Keratinocyte (primary cell): ENCODE results near the gene SYDE2. TPM values are rescaled to one million over a fixed set of nuclear protein-coding genes. Genes with fewer than 3 reads are reported as not detected.

Experiments used
- DNase-seq: peaks from one replicate; pipeline ENCODE4 v3.0.0-alpha.2; 2011; ENCODE audit warnings: low read depth, missing footprints, low spot score
- FAIRE-seq: peaks from 2 replicates; lab custom pipeline; 2011; peaks lifted over from hg19 to GRCh38; lab: Jason Lieb, UNC
- H2AFZ ChIP-seq: 2 replicates; pipeline ENCODE4 v1.6.0; 2012; ENCODE audit warnings: low read length, control low read depth, inconsistent platforms; ENCODE audit not compliant: control insufficient read depth
- H3K27ac ChIP-seq: 2 replicates; pipeline ENCODE4 v1.5.1; 2011; ENCODE audit warnings: low read length; ENCODE audit not compliant: control insufficient read depth, insufficient read depth
- H3K27me3 ChIP-seq: 3 replicates; pipeline ENCODE4 v1.6.0; 2011; ENCODE audit warnings: low read length; ENCODE audit not compliant: control insufficient read depth, insufficient read depth; ENCODE audit errors: extremely low read depth
- H3K36me3 ChIP-seq, 2 experiments: 2 replicates in 1 of 2; 3 replicates in 1 of 2; pipeline ENCODE4 v1.5.1; 2011; ENCODE audit warnings: low read length in 2 of 2, mild to moderate bottlenecking in 1 of 2; ENCODE audit not compliant: control insufficient read depth in 2 of 2, insufficient read depth in 2 of 2; ENCODE audit errors: extremely low read depth in 1 of 2
- H3K4me1 ChIP-seq: 3 replicates; pipeline ENCODE4 v1.5.1; 2011; ENCODE audit warnings: low read length; ENCODE audit not compliant: control insufficient read depth, insufficient read depth; ENCODE audit errors: extremely low read depth
- H3K4me2 ChIP-seq: 3 replicates; pipeline ENCODE4 v1.6.0; 2011; ENCODE audit warnings: low read depth, low read length; ENCODE audit not compliant: control insufficient read depth, insufficient read depth; ENCODE audit errors: extremely low read depth
- H3K4me3 ChIP-seq, 3 experiments: fragments of 200-600 bp in 1 of 3; sonication (generic) in 1 of 3; 2 replicates in 2 of 3; 3 replicates in 1 of 3; pipeline ENCODE4 v1.5.1; 2011 to 2016; ENCODE audit warnings: low read length in 3 of 3, mild to moderate bottlenecking in 3 of 3, control low read depth in 2 of 3, inconsistent platforms in 1 of 3, low read depth in 1 of 3, mixed read lengths in 1 of 3, mixed run types in 1 of 3, moderate library complexity in 1 of 3; ENCODE audit not compliant: control insufficient read depth in 2 of 3, insufficient read depth in 2 of 3; ENCODE audit errors: extremely low read depth in 1 of 3
- H3K79me2 ChIP-seq: 2 replicates; pipeline ENCODE4 v1.6.0; 2012; ENCODE audit warnings: low read length; ENCODE audit not compliant: control insufficient read depth, insufficient read depth
- H3K9ac ChIP-seq: 3 replicates; pipeline ENCODE4 v1.6.0; 2011; ENCODE audit warnings: low read length; ENCODE audit not compliant: control insufficient read depth, insufficient read depth; ENCODE audit errors: extremely low read depth
- H3K9me1 ChIP-seq: 3 replicates; pipeline ENCODE4 v1.6.0; 2011; ENCODE audit warnings: low read length; ENCODE audit not compliant: control insufficient read depth, insufficient read depth; ENCODE audit errors: extremely low read depth
- H3K9me3 ChIP-seq: 2 replicates; pipeline ENCODE4 v1.5.1; 2012; ENCODE audit warnings: low read depth, low read length; ENCODE audit not compliant: control insufficient read depth
- H4K20me1 ChIP-seq: 3 replicates; pipeline ENCODE4 v1.6.0; 2011; ENCODE audit warnings: low read length; ENCODE audit not compliant: control insufficient read depth, insufficient read depth; ENCODE audit errors: extremely low read depth
- CTCF ChIP-seq, 3 experiments: IDR thresholded peaks in 1 of 3; conservative IDR thresholded peaks in 1 of 3; optimal IDR thresholded peaks in 1 of 3; 2 replicates in 2 of 3; 3 replicates in 1 of 3; pipeline versions ENCODE3 to v1.5.1; 2011; ENCODE audit warnings: low read length in 3 of 3, mild to moderate bottlenecking in 3 of 3, moderate library complexity in 2 of 3, control low read depth in 1 of 3, inconsistent platforms in 1 of 3; ENCODE audit not compliant: insufficient read depth in 2 of 3; ENCODE audit errors: extremely low read depth in 1 of 3
- EZH2 ChIP-seq: IDR thresholded peaks from one replicate; pipeline ENCODE4 v1.6.1; 2012; ENCODE audit warnings: inconsistent platforms, mild to moderate bottlenecking, low read length, moderate library complexity
- dilution Hi-C: fragments of 300-500 bp; cut with MboI; formaldehyde crosslinking; loops from one replicate; pipeline ENCODE4 v1.7.0; 2020; ENCODE audit warnings: low sequenced_read_pairs; ENCODE audit not compliant: extremely low pct_ligation_motif_present
- polyA plus RNA-seq, 5 experiments: library from polyadenylated mRNA; depleted of rRNA in 3 of 5; stranded (reverse) in 3 of 5; stranded (forward) in 1 of 5; unstranded in 1 of 5; fragments of >200 nt; gene quantifications; 1 replicate in 1 of 5; 2 replicates in 3 of 5; 3 replicates in 1 of 5; pipeline versions ENCODE4 v1.2.1 to v1.2.3, GENCODE V29; 2011 to 2012; ENCODE audit warnings: missing spikeins in 2 of 5, low read depth in 1 of 5, low replicate concordance in 1 of 5

SYDE2 gene
- polyA plus RNA-seq, 1 donor (not counting 4 experiments of a cell fraction or from before 2014, with no cell fraction given), result 1.7 TPM

GRCh38 chr1:85216697-85217096 lies 15.9 kb upstream of the SYDE2 start:
- H3K9me1 ChIP-seq, result no peaks in the 10 kb centered on the region
- H3K79me2 ChIP-seq, result no peaks in the 10 kb centered on the region
- dilution Hi-C loops, result no loop called here
- no peaks in the 10 kb centered on the region for H3K27me3 ChIP-seq
- H3K4me1 ChIP-seq, result peaks cover 3% of the 10 kb centered on the region
- FAIRE-seq (no peak), DNase-seq (no peak)
- no peaks in the 10 kb centered on the region for H3K9me3 ChIP-seq
- no peaks in the 10 kb centered on the region for H3K36me3 ChIP-seq
- H4K20me1 ChIP-seq, result no peaks in the 10 kb centered on the region
- no peak overlapping the region for H3K27ac ChIP-seq
- H2AFZ ChIP-seq, result no peak overlapping the region
- H3K4me2 ChIP-seq, result no peak overlapping the region
- TF ChIP-seq EZH2 (no peak), CTCF (optimal IDR thresholded peaks at IDR 0.05 in 1 of 3, IDR thresholded peaks at IDR 0.05 in 1 of 3, conservative IDR thresholded peaks at IDR 0.05 in 1 of 3; ENCODE audit: extremely low read depth in 1 of 3, insufficient read depth in 2 of 3, low read length in 3 of 3) (no peak)
- H3K4me3 ChIP-seq, result no peak overlapping the region
- H3K9ac ChIP-seq, result no peak overlapping the region

DNA sequence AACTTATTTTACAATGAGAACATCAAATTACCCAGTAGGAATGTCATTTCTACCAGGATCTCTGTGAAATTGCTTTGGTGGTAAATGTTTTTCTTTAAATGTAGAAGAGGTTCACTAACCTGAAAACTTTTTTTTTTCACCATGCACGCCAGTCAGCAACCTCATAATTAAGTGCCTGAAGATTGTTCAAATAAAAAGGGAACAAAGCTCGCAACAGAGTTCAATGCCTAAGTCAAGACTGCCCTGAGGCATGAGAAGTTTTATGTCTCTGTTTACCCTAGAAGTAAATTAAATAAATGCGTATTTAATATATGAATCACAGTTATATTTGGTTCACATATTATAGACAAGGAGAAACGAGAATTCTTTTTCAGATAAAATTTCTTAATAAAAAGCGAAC lies 13.8 kb upstream of the SYDE2 start:
- peak overlapping the region; percentile 6 for H3K4me2 ChIP-seq
- H3K4me1 ChIP-seq, result peaks cover 3% of the 10 kb centered on the region
- FAIRE-seq, result no peak

More for the DNA sequence above, 13.8 kb upstream of the SYDE2 start:
- no peaks in the 10 kb centered on the region for H4K20me1 ChIP-seq
- H3K9ac ChIP-seq, result no peak overlapping the region
- no peak overlapping the region for H3K27ac ChIP-seq
- H3K79me2 ChIP-seq, result no peaks in the 10 kb centered on the region
- DNase-seq, result no peak
- H3K4me3 ChIP-seq, result no peak overlapping the region
- dilution Hi-C loops, result no loop called here
- H3K36me3 ChIP-seq, result no peaks in the 10 kb centered on the region
- no peaks in the 10 kb centered on the region for H3K9me1 ChIP-seq
- peak overlapping the region; percentile 30 for H2AFZ ChIP-seq
- no peak for TF ChIP-seq EZH2
- TF ChIP-seq CTCF (optimal IDR thresholded peaks at IDR 0.05 in 1 of 3, IDR thresholded peaks at IDR 0.05 in 1 of 3, conservative IDR thresholded peaks at IDR 0.05 in 1 of 3; ENCODE audit: extremely low read depth in 1 of 3, insufficient read depth in 2 of 3, low read length in 3 of 3), result no peak
- H3K9me3 ChIP-seq, result no peaks in the 10 kb centered on the region
- H3K27me3 ChIP-seq, result no peaks in the 10 kb centered on the region
